WERI-Rb-1 (cell line): ENCODE results near the gene GAGE10.
"Not testable (repeated sequence)": the region's sequence is repeated elsewhere in the genome, so short reads cannot be mapped to it uniquely, and the experiment has no call there.

Source experiments
- DNase-seq: peaks from one replicate; pipeline ENCODE4 v3.0.0-alpha.2; 2020
- H3K27ac ChIP-seq: fragments of 250-450 bp; sonication (Bioruptor Pico); 2 replicates; pipeline ENCODE4 v1.5.1; 2020; ENCODE audit warnings: mild to moderate bottlenecking, moderate library complexity
- H3K27me3 ChIP-seq: fragments of 250-450 bp; sonication (Bioruptor Pico); 2 replicates; pipeline ENCODE4 v1.5.1; 2021; ENCODE audit warnings: mild to moderate bottlenecking, low read depth, moderate library complexity; ENCODE audit not compliant: insufficient read depth, severe bottlenecking
- H3K36me3 ChIP-seq: fragments of 250-450 bp; sonication (Bioruptor Pico); 2 replicates; pipeline ENCODE4 v1.5.1; 2020; ENCODE audit warnings: mild to moderate bottlenecking, moderate library complexity
- H3K4me3 ChIP-seq: 2 replicates; pipeline ENCODE4 v1.5.1; 2011; ENCODE audit warnings: low read depth, mild to moderate bottlenecking, control low read depth, low read length
- H3K9me3 ChIP-seq: fragments of 250-450 bp; sonication (Bioruptor Pico); 2 replicates; pipeline ENCODE4 v1.5.1; 2021; ENCODE audit warnings: mild to moderate bottlenecking, moderate library complexity; ENCODE audit not compliant: severe bottlenecking
- TF ChIP-seq, protein P1 (sequence below): IDR thresholded peaks from 2 replicates; pipeline ENCODE4 v1.5.1; 2011; ENCODE audit warnings: low read depth, mild to moderate bottlenecking, control low read depth, inconsistent platforms, low read length

Gene GAGE10

DNA sequence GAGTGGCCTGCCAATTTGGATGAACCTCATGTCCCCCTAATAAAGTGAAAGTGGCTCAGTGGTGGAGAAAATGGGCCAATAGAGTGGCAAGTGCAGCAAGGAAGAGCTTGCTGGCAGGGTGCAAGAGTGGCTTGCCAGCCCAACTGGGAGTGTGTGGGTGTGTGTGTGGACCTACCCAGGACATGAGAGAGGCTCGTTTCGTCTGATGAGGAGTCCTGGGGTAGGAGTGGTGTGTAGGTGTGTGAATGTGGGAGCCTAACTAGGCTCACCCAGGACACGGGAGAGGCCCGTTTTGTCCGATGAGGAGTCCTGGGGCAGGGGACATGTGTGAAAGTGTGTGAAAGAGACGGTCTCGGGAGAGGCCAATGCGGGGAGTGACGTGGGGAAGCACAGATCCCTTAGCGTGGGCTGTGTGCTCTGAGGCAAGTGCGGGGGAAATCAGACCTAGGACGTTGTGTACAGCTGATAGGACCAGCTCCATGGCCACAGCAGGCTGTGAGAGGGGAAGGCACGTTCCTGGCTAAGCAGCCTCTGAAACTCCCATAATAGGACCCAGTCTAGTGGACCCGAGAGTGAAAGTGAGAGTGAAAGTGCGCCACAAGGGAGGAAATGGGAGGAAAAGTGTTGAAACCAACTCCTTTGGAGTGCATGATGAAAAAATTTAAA is 5.3 kb downstream of the GAGE10 start:
- Histone ChIP-seq H3K27ac (no peak overlapping the region), H3K4me3 (no peak overlapping the region)

DNA sequence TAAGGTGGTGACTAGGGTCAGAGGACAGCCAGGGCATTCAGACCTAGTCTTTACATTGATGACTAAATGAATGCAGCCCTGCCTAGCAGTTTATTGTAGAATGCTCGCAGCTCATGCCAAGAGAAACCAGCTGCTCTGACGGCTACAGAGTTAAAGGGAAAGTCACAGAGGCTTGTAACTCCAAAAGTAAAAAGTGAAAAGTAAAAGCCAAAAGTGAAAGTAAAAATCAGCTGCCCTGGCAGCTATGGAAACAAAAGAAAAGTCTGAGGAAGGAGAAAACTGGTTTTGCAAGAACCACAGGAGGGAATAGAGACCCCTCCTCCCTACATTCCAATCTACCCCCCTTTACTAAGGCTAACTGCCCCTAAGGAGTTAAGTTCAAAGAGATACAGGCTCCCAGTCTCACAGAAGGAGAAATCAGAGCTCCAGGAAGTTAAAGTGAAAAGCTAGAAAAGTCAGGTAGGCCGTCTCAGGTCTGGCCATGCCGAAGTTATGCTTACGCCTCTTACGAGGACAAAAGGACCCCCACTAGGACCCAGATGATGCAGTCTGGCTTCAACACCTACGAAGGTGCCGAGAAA is 6.0 kb downstream of the GAGE10 start:
- no peak for DNase-seq
- Histone ChIP-seq H3K36me3 (no peaks in the 10 kb centered on the region), H3K9me3 (no peaks in the 10 kb centered on the region), H3K4me3 (no peak overlapping the region), H3K27me3 (peaks cover 67% of the 10 kb centered on the region), H3K27ac (no peak overlapping the region)
- TF ChIP-seq, protein P1, sequence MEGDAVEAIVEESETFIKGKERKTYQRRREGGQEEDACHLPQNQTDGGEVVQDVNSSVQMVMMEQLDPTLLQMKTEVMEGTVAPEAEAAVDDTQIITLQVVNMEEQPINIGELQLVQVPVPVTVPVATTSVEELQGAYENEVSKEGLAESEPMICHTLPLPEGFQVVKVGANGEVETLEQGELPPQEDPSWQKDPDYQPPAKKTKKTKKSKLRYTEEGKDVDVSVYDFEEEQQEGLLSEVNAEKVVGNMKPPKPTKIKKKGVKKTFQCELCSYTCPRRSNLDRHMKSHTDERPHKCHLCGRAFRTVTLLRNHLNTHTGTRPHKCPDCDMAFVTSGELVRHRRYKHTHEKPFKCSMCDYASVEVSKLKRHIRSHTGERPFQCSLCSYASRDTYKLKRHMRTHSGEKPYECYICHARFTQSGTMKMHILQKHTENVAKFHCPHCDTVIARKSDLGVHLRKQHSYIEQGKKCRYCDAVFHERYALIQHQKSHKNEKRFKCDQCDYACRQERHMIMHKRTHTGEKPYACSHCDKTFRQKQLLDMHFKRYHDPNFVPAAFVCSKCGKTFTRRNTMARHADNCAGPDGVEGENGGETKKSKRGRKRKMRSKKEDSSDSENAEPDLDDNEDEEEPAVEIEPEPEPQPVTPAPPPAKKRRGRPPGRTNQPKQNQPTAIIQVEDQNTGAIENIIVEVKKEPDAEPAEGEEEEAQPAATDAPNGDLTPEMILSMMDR, result no peak

More for the DNA sequence above, 5.3 kb downstream of the GAGE10 start:
- DNase-seq, result no peak
- Histone ChIP-seq H3K36me3 (no peaks in the 10 kb centered on the region), H3K27me3 (peaks cover 71% of the 10 kb centered on the region), H3K9me3 (no peaks in the 10 kb centered on the region)
- TF ChIP-seq, protein P1, result no peak

DNA sequence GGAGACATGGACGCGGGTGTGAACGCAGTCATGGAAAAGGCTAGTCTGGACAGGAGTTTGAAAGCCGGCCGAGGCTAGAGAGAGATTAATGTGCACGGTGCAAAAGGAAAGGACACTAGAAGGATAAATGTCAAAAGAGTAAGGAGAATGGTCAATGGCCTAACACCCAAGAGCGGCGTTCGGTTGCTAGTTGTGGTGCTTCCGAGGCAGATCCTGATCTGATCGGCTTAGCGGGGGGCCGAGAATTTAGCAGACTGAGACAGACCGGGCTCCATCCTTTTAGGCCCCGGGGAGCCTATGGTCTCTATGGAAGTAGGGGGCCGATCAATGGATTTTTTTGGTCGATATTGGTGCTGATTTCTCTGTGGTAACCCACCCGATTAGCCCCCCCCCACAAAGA is 6.9 kb downstream of the GAGE10 start:
- Histone ChIP-seq H3K36me3 (no peaks in the 10 kb centered on the region), H3K27me3 (peaks cover 68% of the 10 kb centered on the region), H3K4me3 (no peak overlapping the region), H3K27ac (no peak overlapping the region), H3K9me3 (no peaks in the 10 kb centered on the region)
- no peak for DNase-seq
- TF ChIP-seq, protein P1, result no peak

DNA sequence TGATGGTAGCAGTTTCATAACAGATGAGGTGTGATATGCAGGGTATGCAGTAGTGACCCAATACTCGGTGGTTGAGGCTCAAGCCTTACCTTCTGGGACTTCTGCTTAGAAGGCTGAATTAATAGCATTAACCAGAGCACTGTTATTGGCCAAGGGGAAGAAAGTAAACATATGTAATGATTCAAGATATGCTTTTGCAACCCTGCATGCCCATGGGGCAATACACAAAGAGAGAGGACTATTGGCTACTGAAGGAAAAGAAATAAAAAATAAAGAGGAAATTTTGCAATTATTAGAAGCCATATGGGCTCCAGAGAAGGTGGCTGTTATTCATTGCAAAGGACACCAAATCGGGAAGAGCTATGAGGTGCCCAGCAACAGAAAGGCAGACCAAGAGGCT is 8.7 kb downstream of the GAGE10 start:
- Histone ChIP-seq H3K9me3 (no peaks in the 10 kb centered on the region), H3K27ac (no peak overlapping the region), H3K4me3 (no peak overlapping the region), H3K36me3 (no peaks in the 10 kb centered on the region), H3K27me3 (peaks cover 75% of the 10 kb centered on the region)
- TF ChIP-seq, protein P1, result no peak
- DNase-seq, result no peak

DNA sequence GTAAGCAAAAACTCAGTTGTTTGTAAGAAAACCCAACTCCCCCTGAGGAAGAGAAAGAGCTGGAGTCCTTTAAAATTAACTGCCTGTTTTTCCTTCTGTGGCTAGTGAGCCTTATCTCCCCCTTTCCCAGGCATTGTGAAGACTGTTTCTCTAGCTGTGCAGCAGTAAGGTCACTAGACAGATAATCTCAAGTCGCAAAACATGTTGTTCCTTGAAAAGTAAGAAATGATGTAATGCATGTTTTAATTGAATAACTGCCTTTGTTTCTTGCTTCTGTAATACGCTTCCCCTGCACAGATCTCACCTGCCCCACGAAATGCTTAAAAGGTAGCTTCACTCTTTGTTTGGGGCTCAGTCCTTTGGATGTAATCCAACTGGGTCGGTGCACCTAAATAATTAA is 12.6 kb downstream of the GAGE10 start:
- Histone ChIP-seq H3K9me3 (no peaks in the 10 kb centered on the region), H3K4me3 (no peak overlapping the region), H3K27ac (no peak overlapping the region), H3K36me3 (no peaks in the 10 kb centered on the region), H3K27me3 (peaks cover 42% of the 10 kb centered on the region)
- no peak for DNase-seq
- TF ChIP-seq, protein P1, result no peak

DNA sequence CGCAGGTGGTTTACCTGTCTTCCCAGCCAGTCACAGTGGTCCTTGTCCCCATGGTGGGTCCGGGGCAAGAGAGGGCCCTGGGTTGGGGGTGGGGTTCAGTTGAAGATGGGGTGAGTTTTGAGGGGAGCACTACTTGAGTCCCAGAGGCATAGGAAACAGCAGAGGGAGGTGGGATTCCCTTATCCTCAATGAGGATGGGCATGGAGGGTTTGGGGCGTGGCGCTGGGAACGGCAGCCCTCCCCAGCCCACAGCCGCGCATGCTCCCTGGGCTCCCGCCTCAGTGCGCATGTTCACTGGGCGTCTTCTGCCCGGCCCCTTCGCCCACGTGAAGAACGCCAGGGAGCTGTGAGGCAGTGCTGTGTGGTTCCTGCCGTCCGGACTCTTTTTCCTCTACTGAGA is 18.3 kb downstream of the GAGE10 start, which contains the start of gene GAGE12J:
TSS of gene GAGE12J (plus strand) at position 301 of the 400 bp plus-strand sequence. CDS start 1,157 bp downstream, outside the sequence.
- not testable (repeated sequence) for H3K27me3 ChIP-seq, H3K36me3 ChIP-seq, H3K4me3 ChIP-seq, H3K9me3 ChIP-seq, H3K27ac ChIP-seq, DNase-seq

DNA sequence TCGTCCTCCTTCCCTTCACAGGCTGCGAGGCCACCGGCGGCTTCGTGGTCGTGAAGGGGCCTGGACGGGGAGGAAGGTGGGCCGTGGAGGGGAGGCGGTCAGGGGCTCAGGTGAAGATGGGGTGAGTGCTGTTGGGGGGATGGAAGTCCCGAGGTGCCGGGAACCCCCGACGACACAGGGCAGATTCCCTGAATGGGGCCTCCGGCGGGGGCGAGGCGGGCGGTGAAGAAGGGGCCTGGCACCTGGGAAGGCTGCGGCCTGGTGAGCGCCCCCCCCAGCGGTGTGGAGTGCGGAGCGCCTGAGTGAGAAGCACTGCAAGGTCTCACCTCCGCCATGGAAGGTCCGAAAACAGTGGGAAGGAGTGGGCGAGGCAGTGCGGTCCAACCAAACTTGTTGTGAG is 18.8 kb downstream of the GAGE10 start:
- not testable (repeated sequence) for H3K27me3 ChIP-seq, H3K4me3 ChIP-seq, H3K27ac ChIP-seq, H3K9me3 ChIP-seq, DNase-seq, H3K36me3 ChIP-seq

DNA sequence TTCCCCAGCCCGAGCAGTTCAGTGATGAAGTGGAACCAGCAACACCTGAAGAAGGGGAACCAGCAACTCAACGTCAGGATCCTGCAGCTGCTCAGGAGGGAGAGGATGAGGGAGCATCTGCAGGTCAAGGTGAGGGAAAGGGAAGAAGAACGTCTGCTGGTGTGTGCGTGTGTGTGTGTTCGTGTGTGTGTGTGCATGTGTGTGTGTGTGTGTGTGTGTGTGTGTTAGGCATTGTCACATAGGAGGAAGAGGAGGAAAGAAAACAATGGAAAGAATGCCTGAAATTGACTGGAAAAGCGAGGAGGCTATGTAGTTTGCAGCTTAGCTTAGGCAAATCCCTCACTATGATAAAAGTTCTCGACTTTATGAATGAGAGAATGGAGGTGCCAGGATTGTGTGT is 20.3 kb downstream of the GAGE10 start:
- not testable (repeated sequence) for H3K4me3 ChIP-seq, H3K9me3 ChIP-seq, H3K27me3 ChIP-seq, H3K27ac ChIP-seq, H3K36me3 ChIP-seq, DNase-seq

DNA sequence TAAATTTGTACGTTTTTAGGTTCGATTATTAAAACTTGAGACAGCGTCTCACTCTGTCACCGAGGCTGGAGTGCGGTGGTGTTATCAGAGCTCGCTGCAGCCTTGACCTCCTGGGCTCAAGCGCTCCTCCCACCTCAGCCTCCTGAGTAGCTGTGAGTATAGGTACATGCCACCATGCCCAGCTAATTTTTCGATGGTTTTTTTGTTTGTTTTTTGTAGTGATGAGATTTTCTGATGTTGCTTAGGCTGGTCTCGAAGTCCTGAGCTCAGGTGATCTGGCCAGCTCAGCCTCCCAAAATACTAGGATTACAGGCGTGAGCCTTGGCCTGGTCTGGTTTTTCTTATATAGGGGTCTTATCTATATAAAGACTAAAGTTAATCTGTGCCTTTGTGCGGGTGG is 27.0 kb downstream of the GAGE10 start:
- not testable (repeated sequence) for H3K4me3 ChIP-seq, H3K9me3 ChIP-seq, DNase-seq, H3K36me3 ChIP-seq, H3K27ac ChIP-seq, H3K27me3 ChIP-seq
